Liver (tissue), 9 donors: ENCODE data around the gene P3H4. TPM values are rescaled to one million over a fixed set of nuclear protein-coding genes. Genes with fewer than 3 reads are reported as not detected.

Experiments
- DNase-seq: peaks from one replicate; pipeline ENCODE4 v3.0.0-alpha.2; 2017; ENCODE audit warnings: low spot score
- H3K27ac ChIP-seq, 2 donors: one replicate each; pipeline ENCODE4 v1.7.0; 2013; ENCODE audit warnings: inconsistent platforms in 2 of 2, low read length in 2 of 2, control low read depth in 1 of 2, low read depth in 1 of 2, mild to moderate bottlenecking in 1 of 2
- H3K27me3 ChIP-seq, 4 donors: one replicate each; pipeline versions ENCODE4 v1.6.1 to v1.7.0; 2013; ENCODE audit warnings: low read length in 3 of 4, inconsistent platforms in 1 of 4, mild to moderate bottlenecking in 1 of 4, moderate library complexity in 1 of 4; ENCODE audit not compliant: control insufficient read depth in 4 of 4, insufficient read depth in 4 of 4
- H3K36me3 ChIP-seq, 4 donors: one replicate each; pipeline versions ENCODE4 v1.6.1 to v1.7.0; 2013; ENCODE audit warnings: low read length in 3 of 4, mild to moderate bottlenecking in 3 of 4, low read depth in 1 of 4, moderate library complexity in 1 of 4; ENCODE audit not compliant: control insufficient read depth in 4 of 4, insufficient read depth in 3 of 4
- H3K4me1 ChIP-seq, 4 donors: one replicate each; pipeline versions ENCODE4 v1.6.1 to v1.7.0; 2013; ENCODE audit warnings: low read length in 3 of 4, mild to moderate bottlenecking in 3 of 4, moderate library complexity in 1 of 4; ENCODE audit not compliant: control insufficient read depth in 4 of 4, insufficient read depth in 4 of 4
- H3K4me3 ChIP-seq, 3 donors: one replicate each; pipeline versions ENCODE4 v1.6.1 to v1.7.0; 2013; ENCODE audit warnings: low read length in 3 of 3, control low read depth in 1 of 3, low read depth in 1 of 3, mild to moderate bottlenecking in 1 of 3
- H3K9ac ChIP-seq, 2 donors: one replicate each; pipeline ENCODE4 v1.7.0; 2013; ENCODE audit warnings: low read length in 2 of 2, mild to moderate bottlenecking in 2 of 2, moderate library complexity in 2 of 2, control low read depth in 1 of 2, low read depth in 1 of 2
- H3K9me3 ChIP-seq, 4 donors: one replicate each; pipeline versions ENCODE4 v1.6.1 to v1.7.0; 2013; ENCODE audit warnings: low read length in 3 of 4; ENCODE audit not compliant: control insufficient read depth in 4 of 4
- EGR1 ChIP-seq, 2 donors: IDR thresholded peaks; 2 replicates each; pipeline ENCODE4 v1.6.1; 2016 to 2018; ENCODE audit warnings: antibody characterized with exemption in 2 of 2, low read depth in 2 of 2
- FOXA1 ChIP-seq: IDR thresholded peaks from 2 replicates; pipeline ENCODE4 v1.6.1; 2016; ENCODE audit warnings: antibody characterized with exemption
- FOXA2 ChIP-seq: IDR thresholded peaks from 2 replicates; pipeline ENCODE4 v1.6.1; 2016; ENCODE audit warnings: antibody characterized with exemption
- GABPA ChIP-seq, 2 donors: IDR thresholded peaks in 1 of 2; conservative IDR thresholded peaks in 1 of 2; 2 replicates each; pipeline ENCODE4 v1.6.1; 2016; ENCODE audit warnings: antibody characterized with exemption in 2 of 2, mild to moderate bottlenecking in 1 of 2, moderate library complexity in 1 of 2
- HNF4A ChIP-seq, 2 donors: conservative IDR thresholded peaks; 2 replicates each; pipeline ENCODE4 v1.6.1; 2016; ENCODE audit warnings: antibody characterized with exemption in 2 of 2, mild to moderate bottlenecking in 2 of 2
- HNF4G ChIP-seq: IDR thresholded peaks from 2 replicates; pipeline ENCODE4 v1.6.1; 2016; ENCODE audit warnings: antibody characterized with exemption
- JUND ChIP-seq, 2 donors: IDR thresholded peaks; 2 replicates each; pipeline ENCODE4 v1.6.1; 2016; ENCODE audit warnings: antibody characterized with exemption in 2 of 2
- NR2F2 ChIP-seq: IDR thresholded peaks from 2 replicates; pipeline ENCODE4 v1.6.1; 2016; ENCODE audit warnings: antibody characterized with exemption
- RAD21 ChIP-seq, 2 donors: IDR thresholded peaks; 2 replicates each; pipeline ENCODE4 v1.6.1; 2016; ENCODE audit warnings: antibody characterized with exemption in 2 of 2, mild to moderate bottlenecking in 2 of 2
- REST ChIP-seq: IDR thresholded peaks from 2 replicates; pipeline ENCODE4 v1.6.1; 2016; ENCODE audit warnings: antibody characterized with exemption, mild to moderate bottlenecking
- RXRA ChIP-seq, 2 donors: IDR thresholded peaks; 2 replicates each; pipeline ENCODE4 v1.6.1; 2017 to 2018; ENCODE audit warnings: antibody characterized with exemption in 2 of 2, mild to moderate bottlenecking in 1 of 2
- SP1 ChIP-seq: IDR thresholded peaks from 2 replicates; pipeline ENCODE4 v1.6.1; 2018; ENCODE audit warnings: antibody characterized with exemption, mild to moderate bottlenecking
- TAF1 ChIP-seq: conservative IDR thresholded peaks from 2 replicates; pipeline ENCODE4 v1.6.1; 2016; ENCODE audit warnings: antibody characterized with exemption, mild to moderate bottlenecking
- YY1 ChIP-seq: IDR thresholded peaks from 2 replicates; pipeline ENCODE4 v1.6.1; 2016; ENCODE audit warnings: antibody characterized with exemption, mild to moderate bottlenecking
- ZBTB33 ChIP-seq: IDR thresholded peaks from 2 replicates; pipeline ENCODE4 v1.6.1; 2016; ENCODE audit warnings: antibody characterized with exemption
- WGBS: extraction: QIAGEN DNeasy Blood & Tissue Kit; methylation state at CpG from one replicate; pipeline ENCODE4 v1.1.7; 2013; 5-methylcytosine and 5-hydroxymethylcytosine counted together
- polyA plus RNA-seq, 2 donors: library from polyadenylated mRNA; stranded (reverse) in 1 of 2; unstranded in 1 of 2; fragments of 200-250 nt in 1 of 2; fragments of >200 nt in 1 of 2; fragmentation: Nextera tagmentation in 1 of 2; extraction: Ambion mirVana in 1 of 2; gene quantifications; one replicate each; pipeline versions ENCODE4 v1.2.1 to v1.2.3, GENCODE V29; 2013 to 2015
- total RNA-seq, 2 donors: library from RNA; depleted of rRNA; stranded (reverse); fragments of >200 nt; gene quantifications; one replicate each; pipeline ENCODE4 v1.2.3, GENCODE V29; 2014
- TF ChIP-seq, protein P1 (sequence below): IDR thresholded peaks from 2 replicates; pipeline ENCODE4 v1.6.1; 2016; ENCODE audit warnings: antibody characterized with exemption
- TF ChIP-seq, protein P2 (sequence below): IDR thresholded peaks from 2 replicates; pipeline ENCODE4 v1.6.1; 2016; ENCODE audit warnings: antibody characterized with exemption
- donor health status: healthy.
- donor health status: healthy.
- donor health status: healthy.
- donor health status: healthy.
- donor health status: healthy.

Gene P3H4
- total and polyA plus RNA-seq, 4 donors, result 1.7 to 5.6 (median 2.3) TPM

- no peaks in the 10 kb centered on the region for H3K36me3 ChIP-seq
- no peak for TF ChIP-seq FOXA1
- no peak for TF ChIP-seq TAF1
- TF ChIP-seq RXRA (IDR thresholded peaks at IDR 0.05), result no peak
- no peak for TF ChIP-seq ZBTB33
- TF ChIP-seq NR2F2, result no peak
- peak overlapping the region; percentile 53 to 88 for H3K9ac ChIP-seq
- no peaks in the 10 kb centered on the region for H3K27me3 ChIP-seq
- WGBS, result 1% methylated on average over 22 of the region's 22 CpGs
- H3K4me1 ChIP-seq, result peaks cover 8 to 33% (median 24%) of the 10 kb centered on the region in 4 donors
- H3K9me3 ChIP-seq, result no peaks in the 10 kb centered on the region
- peak overlapping the region; percentile 84 to 86 for H3K27ac ChIP-seq
- DNase-seq, result peak; percentile 45
- H3K4me3 ChIP-seq, result peak overlapping the region; percentile 71 to 94 (median 82)
Measured at GRCh38 chr17:41785859-41786226, 25.9 kb downstream of the P3H4 start.

GRCh38 chr17:41785091-41785858 lies 26.5 kb downstream of the P3H4 start:
- Histone ChIP-seq H3K27me3 (no peaks in the 10 kb centered on the region), H3K36me3 (no peaks in the 10 kb centered on the region), H3K9ac (peak overlapping the region; percentile 53 to 88), H3K4me3 (peak overlapping the region; percentile 71 to 94 (median 82)), H3K27ac (peak overlapping the region; percentile 84 to 86), H3K4me1 (peaks cover 8 to 33% (median 24%) of the 10 kb centered on the region in 4 donors), H3K9me3 (no peaks in the 10 kb centered on the region)
- 19% methylated on average over 13 of the region's 13 CpGs for WGBS
- no peak for TF ChIP-seq HNF4G
- no peak for TF ChIP-seq RAD21 (IDR thresholded peaks at IDR 0.05)
- no peak for TF ChIP-seq FOXA2
- TF ChIP-seq, protein P1, sequence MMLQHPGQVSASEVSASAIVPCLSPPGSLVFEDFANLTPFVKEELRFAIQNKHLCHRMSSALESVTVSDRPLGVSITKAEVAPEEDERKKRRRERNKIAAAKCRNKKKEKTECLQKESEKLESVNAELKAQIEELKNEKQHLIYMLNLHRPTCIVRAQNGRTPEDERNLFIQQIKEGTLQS, result no peak
- TF ChIP-seq HNF4A (conservative IDR thresholded peaks at IDR 0.05), result no peak
- no peak for TF ChIP-seq EGR1 (IDR thresholded peaks at IDR 0.05; ENCODE audit: low read depth in 2 of 2)
- TF ChIP-seq GABPA (IDR thresholded peaks at IDR 0.05 in 1 of 2, conservative IDR thresholded peaks at IDR 0.05 in 1 of 2), result no peak
- no peak for TF ChIP-seq TAF1
- TF ChIP-seq NR2F2, result no peak
- no peak for TF ChIP-seq SP1
- no peak for TF ChIP-seq RXRA (IDR thresholded peaks at IDR 0.05)
- TF ChIP-seq FOXA1, result no peak
- TF ChIP-seq, protein P2, sequence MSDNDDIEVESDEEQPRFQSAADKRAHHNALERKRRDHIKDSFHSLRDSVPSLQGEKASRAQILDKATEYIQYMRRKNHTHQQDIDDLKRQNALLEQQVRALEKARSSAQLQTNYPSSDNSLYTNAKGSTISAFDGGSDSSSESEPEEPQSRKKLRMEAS, result no peak
- no peak for TF ChIP-seq ZBTB33
- no peak for TF ChIP-seq JUND (IDR thresholded peaks at IDR 0.05)
- TF ChIP-seq YY1, result no peak
- TF ChIP-seq REST, result no peak
- DNase-seq, result no peak
